ENCODE results near the gene CELSR1. TPM values are rescaled to one million over a fixed set of nuclear protein-coding genes. Genes with fewer than 3 reads are reported as not detected.
A peak's percentile ranks its signal among the peaks of the same experiment; 100 is the strongest.

The CELSR1 gene
- total and polyA plus RNA-seq, 2 of the 13 experiments (the other 11 are each of a cell fraction or from before 2014, with no cell fraction given) = 0.78 to 1.8 TPM

DNA sequence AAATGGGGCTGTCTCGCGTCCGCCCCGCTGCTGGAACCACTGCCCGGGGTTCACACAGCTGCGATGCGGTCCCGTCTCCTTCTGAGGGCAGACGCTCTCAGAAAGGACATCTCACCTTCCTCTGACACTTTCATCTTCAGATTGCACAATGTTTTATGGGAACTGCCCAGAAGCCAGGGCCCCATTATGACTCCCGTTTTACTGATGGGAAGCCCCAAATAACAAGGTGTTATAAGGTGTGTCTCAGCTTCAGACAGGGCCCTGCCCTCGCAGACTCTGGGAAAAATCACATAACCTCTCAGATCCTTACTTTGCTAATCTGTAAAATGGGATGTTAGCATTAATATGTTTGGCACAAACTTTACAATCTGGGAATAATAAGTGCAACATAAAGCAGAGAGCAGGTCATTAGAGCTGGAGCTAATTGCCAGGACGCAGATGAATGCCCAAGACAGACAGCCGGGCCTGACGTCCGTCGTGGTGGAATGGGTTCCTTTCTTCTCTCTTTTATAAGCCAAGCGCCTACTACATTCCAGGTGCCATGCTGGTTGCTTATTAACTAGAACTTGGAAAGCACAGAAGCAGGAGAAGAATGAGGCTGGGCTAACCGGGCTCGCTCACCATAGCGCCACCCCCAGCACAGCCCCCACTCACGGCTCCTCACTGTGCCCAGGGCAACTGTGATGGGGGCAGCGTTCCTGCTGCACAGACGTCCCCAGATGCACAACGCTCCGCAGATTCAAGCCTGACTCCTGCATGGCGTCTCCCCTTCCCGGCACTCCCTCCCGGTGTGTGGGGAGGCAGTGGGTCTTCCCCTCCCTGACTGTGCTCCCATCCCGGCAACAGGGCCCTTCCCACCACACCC lies 158.1 kb downstream of the CELSR1 start (continued):
- TF ChIP-seq, protein P1, sequence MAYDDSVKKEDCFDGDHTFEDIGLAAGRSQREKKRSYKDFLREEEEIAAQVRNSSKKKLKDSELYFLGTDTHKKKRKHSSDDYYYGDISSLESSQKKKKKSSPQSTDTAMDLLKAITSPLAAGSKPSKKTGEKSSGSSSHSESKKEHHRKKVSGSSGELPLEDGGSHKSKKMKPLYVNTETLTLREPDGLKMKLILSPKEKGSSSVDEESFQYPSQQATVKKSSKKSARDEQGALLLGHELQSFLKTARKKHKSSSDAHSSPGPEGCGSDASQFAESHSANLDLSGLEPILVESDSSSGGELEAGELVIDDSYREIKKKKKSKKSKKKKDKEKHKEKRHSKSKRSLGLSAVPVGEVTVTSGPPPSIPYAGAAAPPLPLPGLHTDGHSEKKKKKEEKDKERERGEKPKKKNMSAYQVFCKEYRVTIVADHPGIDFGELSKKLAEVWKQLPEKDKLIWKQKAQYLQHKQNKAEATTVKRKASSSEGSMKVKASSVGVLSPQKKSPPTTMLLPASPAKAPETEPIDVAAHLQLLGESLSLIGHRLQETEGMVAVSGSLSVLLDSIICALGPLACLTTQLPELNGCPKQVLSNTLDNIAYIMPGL (CRISPR knock-in tag; IDR thresholded peaks at IDR 0.05; ENCODE audit: borderline replicate concordance in 1 of 2, low read depth in 1 of 2) = 0 out of 4 replicates have a peak, but pooled peaks of 1 of the 2 experiments have one; percentile 30
- TF ChIP-seq ZNF761 (CRISPR knock-in tag; conservative IDR thresholded peaks at IDR 0.05) (0 out of 2 replicates have a peak, but pooled peaks have one; percentile 24), ZNF746 (CRISPR knock-in tag; IDR thresholded peaks at IDR 0.05) (no peak), NKX3-1 (CRISPR knock-in tag; IDR thresholded peaks at IDR 0.05) (0 out of 2 replicates have a peak, but pooled peaks have one; percentile 49), HOXD1 (CRISPR knock-in tag; IDR thresholded peaks at IDR 0.05) (0 out of 2 replicates have a peak, but pooled peaks have one; percentile 30), CEBPG (CRISPR knock-in tag; IDR thresholded peaks at IDR 0.05) (peak; percentile 69), KAT8 (CRISPR knock-in tag; IDR thresholded peaks at IDR 0.05) (no peak), KLF15 (CRISPR knock-in tag; IDR thresholded peaks at IDR 0.05; ENCODE audit: borderline replicate concordance) (no peak), ZNF331 (CRISPR knock-in tag; IDR thresholded peaks at IDR 0.05) (0 out of 2 replicates have a peak, but pooled peaks have one; percentile 23), MLLT10 (CRISPR knock-in tag; IDR thresholded peaks at IDR 0.05) (no peak), MAFK (conservative IDR thresholded peaks at IDR 0.05 in 1 of 2, IDR thresholded peaks at IDR 0.05 in 1 of 2; ENCODE audit: low read length in 2 of 2) (no peak), ZNF441 (CRISPR knock-in tag; IDR thresholded peaks at IDR 0.05; ENCODE audit: borderline replicate concordance) (0 out of 2 replicates have a peak, but pooled peaks have one; percentile 6), JARID2 (CRISPR knock-in tag; IDR thresholded peaks at IDR 0.05; ENCODE audit: insufficient replicate concordance) (no peak)
- TF ChIP-seq, protein P2, sequence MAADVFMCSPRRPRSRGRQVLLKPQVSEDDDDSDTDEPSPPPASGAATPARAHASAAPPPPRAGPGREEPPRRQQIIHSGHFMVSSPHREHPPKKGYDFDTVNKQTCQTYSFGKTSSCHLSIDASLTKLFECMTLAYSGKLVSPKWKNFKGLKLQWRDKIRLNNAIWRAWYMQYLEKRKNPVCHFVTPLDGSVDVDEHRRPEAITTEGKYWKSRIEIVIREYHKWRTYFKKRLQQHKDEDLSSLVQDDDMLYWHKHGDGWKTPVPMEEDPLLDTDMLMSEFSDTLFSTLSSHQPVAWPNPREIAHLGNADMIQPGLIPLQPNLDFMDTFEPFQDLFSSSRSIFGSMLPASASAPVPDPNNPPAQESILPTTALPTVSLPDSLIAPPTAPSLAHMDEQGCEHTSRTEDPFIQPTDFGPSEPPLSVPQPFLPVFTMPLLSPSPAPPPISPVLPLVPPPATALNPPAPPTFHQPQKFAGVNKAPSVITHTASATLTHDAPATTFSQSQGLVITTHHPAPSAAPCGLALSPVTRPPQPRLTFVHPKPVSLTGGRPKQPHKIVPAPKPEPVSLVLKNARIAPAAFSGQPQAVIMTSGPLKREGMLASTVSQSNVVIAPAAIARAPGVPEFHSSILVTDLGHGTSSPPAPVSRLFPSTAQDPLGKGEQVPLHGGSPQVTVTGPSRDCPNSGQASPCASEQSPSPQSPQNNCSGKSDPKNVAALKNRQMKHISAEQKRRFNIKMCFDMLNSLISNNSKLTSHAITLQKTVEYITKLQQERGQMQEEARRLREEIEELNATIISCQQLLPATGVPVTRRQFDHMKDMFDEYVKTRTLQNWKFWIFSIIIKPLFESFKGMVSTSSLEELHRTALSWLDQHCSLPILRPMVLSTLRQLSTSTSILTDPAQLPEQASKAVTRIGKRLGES (CRISPR knock-in tag; IDR thresholded peaks at IDR 0.05; ENCODE audit: borderline replicate concordance) = no peak
- TF ChIP-seq, protein P3, sequence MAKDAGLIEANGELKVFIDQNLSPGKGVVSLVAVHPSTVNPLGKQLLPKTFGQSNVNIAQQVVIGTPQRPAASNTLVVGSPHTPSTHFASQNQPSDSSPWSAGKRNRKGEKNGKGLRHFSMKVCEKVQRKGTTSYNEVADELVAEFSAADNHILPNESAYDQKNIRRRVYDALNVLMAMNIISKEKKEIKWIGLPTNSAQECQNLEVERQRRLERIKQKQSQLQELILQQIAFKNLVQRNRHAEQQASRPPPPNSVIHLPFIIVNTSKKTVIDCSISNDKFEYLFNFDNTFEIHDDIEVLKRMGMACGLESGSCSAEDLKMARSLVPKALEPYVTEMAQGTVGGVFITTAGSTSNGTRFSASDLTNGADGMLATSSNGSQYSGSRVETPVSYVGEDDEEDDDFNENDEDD (CRISPR knock-in tag; IDR thresholded peaks at IDR 0.05; ENCODE audit: borderline replicate concordance) = peak; percentile 16; the same call in 1 of the 2 replicates
- TF ChIP-seq, protein P4, sequence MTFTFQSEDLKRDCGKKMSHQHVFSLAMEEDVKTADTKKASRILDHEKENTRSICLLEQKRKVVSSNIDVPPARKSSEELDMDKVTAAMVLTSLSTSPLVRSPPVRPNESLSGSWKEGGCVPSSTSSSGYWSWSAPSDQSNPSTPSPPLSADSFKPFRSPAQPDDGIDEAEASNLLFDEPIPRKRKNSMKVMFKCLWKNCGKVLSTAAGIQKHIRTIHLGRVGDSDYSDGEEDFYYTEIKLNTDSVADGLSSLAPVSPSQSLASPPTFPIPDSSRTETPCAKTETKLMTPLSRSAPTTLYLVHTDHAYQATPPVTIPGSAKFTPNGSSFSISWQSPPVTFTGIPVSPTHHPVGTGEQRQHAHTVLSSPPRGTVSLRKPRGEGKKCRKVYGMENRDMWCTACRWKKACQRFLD (CRISPR knock-in tag; IDR thresholded peaks at IDR 0.05; ENCODE audit: borderline replicate concordance) = no peak
- TF ChIP-seq, protein P5, sequence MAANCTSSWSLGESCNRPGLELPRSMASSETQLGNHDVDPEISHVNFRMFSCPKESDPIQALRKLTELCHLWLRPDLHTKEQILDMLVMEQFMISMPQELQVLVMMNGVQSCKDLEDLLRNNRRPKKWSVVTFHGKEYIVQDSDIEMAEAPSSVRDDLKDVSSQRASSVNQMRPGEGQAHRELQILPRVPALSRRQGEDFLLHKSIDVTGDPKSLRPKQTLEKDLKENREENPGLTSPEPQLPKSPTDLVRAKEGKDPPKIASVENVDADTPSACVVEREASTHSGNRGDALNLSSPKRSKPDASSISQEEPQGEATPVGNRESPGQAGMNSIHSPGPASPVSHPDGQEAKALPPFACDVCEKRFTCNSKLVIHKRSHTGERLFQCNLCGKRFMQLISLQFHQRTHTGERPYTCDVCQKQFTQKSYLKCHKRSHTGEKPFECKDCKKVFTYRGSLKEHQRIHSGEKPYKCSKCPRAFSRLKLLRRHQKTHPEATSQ (CRISPR knock-in tag; IDR thresholded peaks at IDR 0.05; ENCODE audit: borderline replicate concordance) = no peak
- TF ChIP-seq, protein P6, sequence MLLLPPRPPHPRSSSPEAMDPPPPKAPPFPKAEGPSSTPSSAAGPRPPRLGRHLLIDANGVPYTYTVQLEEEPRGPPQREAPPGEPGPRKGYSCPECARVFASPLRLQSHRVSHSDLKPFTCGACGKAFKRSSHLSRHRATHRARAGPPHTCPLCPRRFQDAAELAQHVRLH (CRISPR knock-in tag; IDR thresholded peaks at IDR 0.05; ENCODE audit: borderline replicate concordance, low read depth) = no peak
